ENCODE measurements around the gene MXRA5.
"Not testable (repeated sequence)": the region's sequence is repeated elsewhere in the genome, so short reads cannot be mapped to it uniquely, and the experiment has no call there.

The MXRA5 gene

DNA sequence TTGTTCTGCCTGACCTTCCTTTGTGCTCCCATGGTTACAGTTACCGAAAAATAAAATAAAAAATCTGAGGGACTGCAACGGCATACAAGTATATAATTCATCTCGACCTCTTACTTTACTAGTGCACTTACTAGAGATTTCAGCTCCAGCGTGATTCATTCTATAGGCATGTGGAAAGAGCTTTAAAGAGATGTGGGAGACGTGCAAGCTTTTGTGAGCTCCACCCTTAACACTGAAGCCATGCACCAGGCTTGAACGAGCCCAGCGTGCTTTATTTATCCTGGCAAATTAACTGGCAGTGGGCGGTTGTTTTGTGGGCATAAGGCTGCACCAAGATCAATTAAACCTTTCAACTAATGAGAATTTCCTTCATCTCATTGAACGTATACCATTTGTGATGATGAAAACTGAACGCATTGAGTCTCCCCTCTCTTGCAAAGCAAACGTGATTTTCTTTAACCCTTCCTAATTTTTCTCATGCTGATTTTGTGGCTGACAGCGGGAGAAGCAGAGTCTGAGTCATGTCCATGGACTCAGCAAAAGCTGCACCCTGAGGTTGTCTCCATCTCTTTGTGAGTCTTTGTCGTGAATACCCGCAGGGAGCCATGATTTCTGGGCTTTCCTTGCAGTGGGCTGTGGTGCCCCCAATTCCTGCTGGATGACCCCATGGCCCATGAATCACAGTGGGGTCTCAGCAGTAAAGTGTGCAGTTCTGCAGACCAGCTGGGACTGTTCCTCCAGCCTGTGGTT lies 60.1 kb downstream of the MXRA5 start:
- H3K4me1 ChIP-seq (ENCODE audit: control insufficient read depth, insufficient read depth, low read length, poor library complexity, severe bottlenecking) = no peaks in the 10 kb centered on the region
- H3K36me3 ChIP-seq (ENCODE audit: control insufficient read depth, insufficient read depth, low read length) = no peaks in the 10 kb centered on the region
- no peaks in the 10 kb centered on the region for H3K9me3 ChIP-seq (ENCODE audit: control insufficient read depth, low read length)
- no peak for DNase-seq
- H3K4me3 ChIP-seq (ENCODE audit: insufficient read depth, low read depth, low read length, poor library complexity, severe bottlenecking) = no peak overlapping the region
- H3K27me3 ChIP-seq (replicated peaks; ENCODE audit: control insufficient read depth, insufficient read depth, low read length, poor library complexity, severe bottlenecking) = no peaks in the 10 kb centered on the region
- H3K27ac ChIP-seq (ENCODE audit: insufficient read depth, low read length, poor library complexity, severe bottlenecking) = no peak overlapping the region

DNA sequence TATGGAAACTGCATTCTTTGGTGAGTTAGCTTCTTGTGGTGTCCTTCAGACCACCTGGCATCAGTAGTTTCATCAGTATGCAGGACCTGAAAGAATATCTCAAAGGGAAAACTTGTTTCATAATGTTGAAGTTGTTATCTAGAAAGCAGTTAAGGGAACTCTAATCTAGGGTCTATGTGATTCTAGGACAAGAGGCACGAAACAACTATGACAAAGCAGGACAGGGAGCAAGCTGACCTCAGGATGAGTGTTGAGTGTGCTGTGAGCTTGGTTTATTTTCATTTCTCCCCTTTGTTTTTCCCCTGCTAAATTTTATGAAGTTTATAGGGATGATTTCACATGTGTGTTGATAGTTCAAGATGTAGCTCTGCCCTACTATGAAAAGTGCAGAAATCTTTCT lies 65.7 kb downstream of the MXRA5 start:
- H3K36me3 ChIP-seq (ENCODE audit: control insufficient read depth, insufficient read depth, low read length) = no peaks in the 10 kb centered on the region
- H3K27ac ChIP-seq (ENCODE audit: insufficient read depth, low read length, poor library complexity, severe bottlenecking) = no peak overlapping the region
- no peak for DNase-seq

DNA sequence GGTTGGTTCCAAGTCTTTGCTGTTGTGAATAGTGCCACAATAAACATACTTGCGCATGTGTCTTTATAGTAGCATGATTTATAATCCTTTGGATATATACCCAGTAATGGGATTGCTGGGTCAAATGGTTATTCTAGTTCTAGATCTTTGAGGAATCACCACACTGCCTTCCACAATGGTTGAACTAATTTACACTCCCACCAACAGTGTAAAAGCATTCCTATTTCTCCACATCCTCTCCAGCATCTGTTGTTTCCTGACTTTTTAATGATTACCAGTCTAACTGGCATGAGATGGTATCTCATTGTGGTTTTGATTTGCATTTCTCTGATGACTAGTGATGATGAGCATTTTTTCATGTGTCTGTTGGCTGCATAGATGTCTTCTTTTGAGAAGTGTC lies 72.8 kb downstream of the MXRA5 start:
- not testable (repeated sequence) for H3K9me3 ChIP-seq (ENCODE audit: control insufficient read depth, low read length); H3K4me3 ChIP-seq (ENCODE audit: insufficient read depth, low read depth, low read length, poor library complexity, severe bottlenecking); H3K36me3 ChIP-seq (ENCODE audit: control insufficient read depth, insufficient read depth, low read length); H3K27ac ChIP-seq (ENCODE audit: insufficient read depth, low read length, poor library complexity, severe bottlenecking); H3K4me1 ChIP-seq (ENCODE audit: control insufficient read depth, insufficient read depth, low read length, poor library complexity, severe bottlenecking); DNase-seq; H3K27me3 ChIP-seq (replicated peaks; ENCODE audit: control insufficient read depth, insufficient read depth, low read length, poor library complexity, severe bottlenecking)

More for the DNA sequence above, 65.7 kb downstream of the MXRA5 start:
- Histone ChIP-seq H3K27me3 (replicated peaks; ENCODE audit: control insufficient read depth, insufficient read depth, low read length, poor library complexity, severe bottlenecking) (no peaks in the 10 kb centered on the region), H3K9me3 (ENCODE audit: control insufficient read depth, low read length) (no peaks in the 10 kb centered on the region), H3K4me1 (ENCODE audit: control insufficient read depth, insufficient read depth, low read length, poor library complexity, severe bottlenecking) (no peaks in the 10 kb centered on the region), H3K4me3 (ENCODE audit: insufficient read depth, low read depth, low read length, poor library complexity, severe bottlenecking) (no peak overlapping the region)

DNA sequence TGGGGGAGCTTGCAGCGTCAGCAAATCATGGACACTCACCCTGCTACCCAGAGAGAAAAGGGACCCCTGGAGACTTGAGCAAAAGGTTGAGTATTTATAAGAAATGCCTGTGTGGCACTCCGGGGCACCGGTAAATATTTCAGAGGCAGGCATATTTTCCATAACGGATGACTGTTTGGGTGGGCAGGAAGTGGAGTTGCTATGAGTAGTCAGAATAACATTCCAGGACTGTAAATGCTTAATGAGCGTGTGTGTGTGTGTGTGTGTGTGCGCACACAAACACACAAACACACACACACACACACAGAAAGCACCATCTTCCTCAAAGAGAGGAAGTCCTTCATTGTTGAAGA lies 74.6 kb downstream of the MXRA5 start:
- no peaks in the 10 kb centered on the region for H3K4me1 ChIP-seq (ENCODE audit: control insufficient read depth, insufficient read depth, low read length, poor library complexity, severe bottlenecking)
- H3K9me3 ChIP-seq (ENCODE audit: control insufficient read depth, low read length) = no peaks in the 10 kb centered on the region
- H3K27ac ChIP-seq (ENCODE audit: insufficient read depth, low read length, poor library complexity, severe bottlenecking) = no peak overlapping the region
- H3K36me3 ChIP-seq (ENCODE audit: control insufficient read depth, insufficient read depth, low read length) = no peaks in the 10 kb centered on the region
- DNase-seq = no peak
- no peaks in the 10 kb centered on the region for H3K27me3 ChIP-seq (replicated peaks; ENCODE audit: control insufficient read depth, insufficient read depth, low read length, poor library complexity, severe bottlenecking)
- no peak overlapping the region for H3K4me3 ChIP-seq (ENCODE audit: insufficient read depth, low read depth, low read length, poor library complexity, severe bottlenecking)

DNA sequence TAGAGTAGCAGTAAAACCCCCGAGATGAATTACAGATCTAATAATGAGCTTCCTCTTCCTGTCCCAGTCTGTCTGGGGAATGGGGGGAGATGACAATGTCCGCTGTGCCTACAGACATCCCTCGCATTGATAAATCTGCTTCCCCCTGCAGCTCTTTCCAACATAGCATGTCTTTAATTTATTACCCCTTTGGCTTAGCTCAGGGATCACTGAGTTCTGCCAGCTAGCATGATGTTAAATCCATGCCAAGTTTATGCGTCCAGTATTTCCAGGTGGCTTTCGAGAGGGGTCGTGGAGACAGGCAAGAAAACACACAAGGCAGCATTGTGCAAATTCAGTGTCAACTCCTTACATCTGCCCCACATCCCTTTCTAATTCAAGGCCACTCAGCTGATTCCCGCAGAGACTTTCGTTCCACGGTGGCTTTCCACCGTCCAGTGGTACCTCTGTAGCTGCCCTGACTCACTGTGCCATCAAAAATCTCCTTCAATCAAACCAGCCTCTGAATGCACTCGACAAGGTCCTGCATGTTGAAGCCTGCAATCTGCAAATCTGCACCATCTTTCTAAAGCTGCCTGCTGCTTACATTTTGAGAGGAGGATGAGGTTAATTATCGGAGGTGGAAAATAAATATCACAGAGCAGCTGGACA lies 75.1 kb downstream of the MXRA5 start:
- Histone ChIP-seq H3K27ac (ENCODE audit: insufficient read depth, low read length, poor library complexity, severe bottlenecking) (no peak overlapping the region), H3K4me3 (ENCODE audit: insufficient read depth, low read depth, low read length, poor library complexity, severe bottlenecking) (no peak overlapping the region), H3K9me3 (ENCODE audit: control insufficient read depth, low read length) (no peaks in the 10 kb centered on the region), H3K4me1 (ENCODE audit: control insufficient read depth, insufficient read depth, low read length, poor library complexity, severe bottlenecking) (no peaks in the 10 kb centered on the region), H3K27me3 (replicated peaks; ENCODE audit: control insufficient read depth, insufficient read depth, low read length, poor library complexity, severe bottlenecking) (no peaks in the 10 kb centered on the region), H3K36me3 (ENCODE audit: control insufficient read depth, insufficient read depth, low read length) (no peaks in the 10 kb centered on the region)
- DNase-seq = no peak

DNA sequence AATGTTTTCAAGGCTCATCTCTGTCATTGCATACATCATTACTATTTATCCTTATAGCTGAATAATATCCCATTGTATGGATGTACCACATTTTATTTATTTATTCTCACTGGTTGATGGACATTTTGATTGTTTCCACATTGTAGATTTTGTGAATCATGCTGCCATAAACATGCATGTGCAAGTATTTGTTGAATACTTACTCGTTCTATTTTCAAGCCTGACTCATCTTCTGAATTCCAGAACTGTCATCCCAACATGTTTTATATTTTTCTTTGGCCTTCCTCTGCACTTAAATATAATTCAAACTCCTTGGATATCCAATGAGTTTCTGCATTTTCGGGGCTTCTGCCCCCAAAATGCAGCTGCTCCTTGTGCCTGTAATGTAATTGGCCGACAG lies 77.6 kb downstream of the MXRA5 start:
- Histone ChIP-seq H3K27me3 (replicated peaks; ENCODE audit: control insufficient read depth, insufficient read depth, low read length, poor library complexity, severe bottlenecking) (no peaks in the 10 kb centered on the region), H3K4me3 (ENCODE audit: insufficient read depth, low read depth, low read length, poor library complexity, severe bottlenecking) (no peak overlapping the region), H3K27ac (ENCODE audit: insufficient read depth, low read length, poor library complexity, severe bottlenecking) (no peak overlapping the region), H3K9me3 (ENCODE audit: control insufficient read depth, low read length) (no peaks in the 10 kb centered on the region), H3K4me1 (ENCODE audit: control insufficient read depth, insufficient read depth, low read length, poor library complexity, severe bottlenecking) (no peaks in the 10 kb centered on the region), H3K36me3 (ENCODE audit: control insufficient read depth, insufficient read depth, low read length) (no peaks in the 10 kb centered on the region)
- no peak for DNase-seq

DNA sequence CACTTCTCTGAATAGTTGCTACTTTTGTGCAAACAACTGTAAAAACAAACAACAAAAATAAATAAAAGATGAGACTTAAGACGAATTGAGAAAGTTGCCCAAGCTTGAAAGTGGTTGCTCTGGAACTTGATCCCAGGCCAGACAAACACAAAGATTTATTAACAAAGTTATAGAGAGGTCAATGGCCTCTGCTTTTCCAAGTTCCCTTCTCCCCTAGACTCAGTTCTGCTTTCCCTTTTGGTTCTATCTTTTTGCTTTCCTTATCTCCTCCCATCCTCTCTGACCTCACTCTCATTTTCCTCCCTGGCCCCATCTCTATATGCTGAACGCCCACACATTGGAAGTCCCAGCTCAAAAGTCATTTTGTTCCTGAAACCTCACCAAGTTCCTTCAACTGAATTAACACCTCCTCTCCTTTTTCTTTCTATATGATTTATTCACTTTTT lies 82.7 kb downstream of the MXRA5 start:
- H3K36me3 ChIP-seq (ENCODE audit: control insufficient read depth, insufficient read depth, low read length) = no peaks in the 10 kb centered on the region
- no peak overlapping the region for H3K27ac ChIP-seq (ENCODE audit: insufficient read depth, low read length, poor library complexity, severe bottlenecking)
- no peak overlapping the region for H3K4me3 ChIP-seq (ENCODE audit: insufficient read depth, low read depth, low read length, poor library complexity, severe bottlenecking)
- no peaks in the 10 kb centered on the region for H3K4me1 ChIP-seq (ENCODE audit: control insufficient read depth, insufficient read depth, low read length, poor library complexity, severe bottlenecking)
- no peak for DNase-seq
- no peaks in the 10 kb centered on the region for H3K9me3 ChIP-seq (ENCODE audit: control insufficient read depth, low read length)
- no peaks in the 10 kb centered on the region for H3K27me3 ChIP-seq (replicated peaks; ENCODE audit: control insufficient read depth, insufficient read depth, low read length, poor library complexity, severe bottlenecking)

DNA sequence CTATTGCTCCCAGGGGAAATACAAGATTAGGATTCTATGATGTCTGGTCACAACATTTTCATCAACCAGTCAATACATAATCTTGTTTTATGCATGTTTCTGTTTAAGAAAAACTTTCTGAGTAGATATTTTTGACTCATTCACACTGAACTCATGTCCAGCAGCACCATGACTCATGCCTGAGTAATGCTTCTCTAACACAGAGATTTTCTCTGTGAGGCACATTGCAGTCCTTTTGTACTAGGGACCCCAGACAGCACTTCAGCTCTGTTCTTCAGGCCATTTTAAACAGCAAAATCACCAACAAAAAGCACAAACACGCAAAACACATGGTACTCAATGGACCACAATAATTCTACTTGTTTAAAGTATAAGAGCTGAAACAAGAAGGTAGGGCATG lies 83.6 kb downstream of the MXRA5 start:
- Histone ChIP-seq H3K4me3 (ENCODE audit: insufficient read depth, low read depth, low read length, poor library complexity, severe bottlenecking) (no peak overlapping the region), H3K36me3 (ENCODE audit: control insufficient read depth, insufficient read depth, low read length) (no peaks in the 10 kb centered on the region), H3K27ac (ENCODE audit: insufficient read depth, low read length, poor library complexity, severe bottlenecking) (no peak overlapping the region), H3K27me3 (replicated peaks; ENCODE audit: control insufficient read depth, insufficient read depth, low read length, poor library complexity, severe bottlenecking) (no peaks in the 10 kb centered on the region), H3K9me3 (ENCODE audit: control insufficient read depth, low read length) (no peaks in the 10 kb centered on the region), H3K4me1 (ENCODE audit: control insufficient read depth, insufficient read depth, low read length, poor library complexity, severe bottlenecking) (no peaks in the 10 kb centered on the region)
- DNase-seq = no peak
